ENCODE results near the gene GLIPR2. TPM values are rescaled to one million over a fixed set of nuclear protein-coding genes. Genes with fewer than 3 reads are reported as not detected.

GLIPR2 gene
- total RNA-seq, 4 donors from 2014 or later: 51.3 to 84.9 (median 59.6) TPM

- TF ChIP-seq POLR2A (IDR thresholded peaks at IDR 0.05; ENCODE audit: low read depth) (no peak), CTCF (IDR thresholded peaks at IDR 0.05) (no peak), EP300 (IDR thresholded peaks at IDR 0.05) (no peak), POLR2AphosphoS5 (IDR thresholded peaks at IDR 0.05) (no peak)
- DNase-seq (ENCODE audit: extremely low spot score): no peak
- 78% methylated on average over 10 of the region's 10 CpGs for WGBS
- H3K27me3 ChIP-seq: no peaks in the 10 kb centered on the region
- H3K4me1 ChIP-seq: peaks cover 38 to 80% (median 78%) of the 10 kb centered on the region in 4 donors
- H3K27ac ChIP-seq (replicated peaks in 1 of 4): peak overlapping the region; percentile 76 to 92 (median 88)
- intact Hi-C loops (cut with DNase I): no loop called here
- peaks cover 0 to 34% (median 9%) of the 10 kb centered on the region in 4 donors for H3K36me3 ChIP-seq
- no peaks in the 10 kb centered on the region for H3K9me3 ChIP-seq
- no peak overlapping the region for H3K4me3 ChIP-seq
Measured at GRCh38 chr9:36152741-36153438, 16.4 kb downstream of the GLIPR2 start.

- Histone ChIP-seq H3K27me3 (no peaks in the 10 kb centered on the region), H3K4me1 (peaks cover 34 to 80% (median 78%) of the 10 kb centered on the region in 4 donors), H3K27ac (replicated peaks in 1 of 4) (peak overlapping the region; percentile 76 to 92 (median 88)), H3K36me3 (peaks cover 0 to 34% (median 9%) of the 10 kb centered on the region in 4 donors), H3K9me3 (no peaks in the 10 kb centered on the region), H3K4me3 (no peak overlapping the region)
- intact Hi-C loops (cut with DNase I): no loop called here
- no peak for DNase-seq (ENCODE audit: extremely low spot score)
- WGBS: 67% methylated on average over 8 of the region's 9 CpGs
- TF ChIP-seq EP300 (IDR thresholded peaks at IDR 0.05): no peak
Measured at GRCh38 chr9:36153746-36154145, 17.2 kb downstream of the GLIPR2 start.

- Histone ChIP-seq H3K4me3 (peak overlapping the region in 1 of 4 donors; percentile 1), H3K36me3 (peaks cover 0 to 34% (median 9%) of the 10 kb centered on the region in 4 donors), H3K27ac (replicated peaks in 1 of 4) (peak overlapping the region; percentile 76 to 92 (median 88)), H3K27me3 (no peaks in the 10 kb centered on the region), H3K9me3 (no peaks in the 10 kb centered on the region), H3K4me1 (peaks cover 28 to 80% (median 78%) of the 10 kb centered on the region in 4 donors)
- intact Hi-C loops (cut with DNase I): no loop called here
- 11% methylated on average over 11 of the region's 11 CpGs for WGBS
- no peak for TF ChIP-seq EP300 (IDR thresholded peaks at IDR 0.05)
- TF ChIP-seq POLR2AphosphoS5 (IDR thresholded peaks at IDR 0.05): peak; percentile 54 to 64
- TF ChIP-seq POLR2A (IDR thresholded peaks at IDR 0.05; ENCODE audit: low read depth): no peak
- no peak for TF ChIP-seq CTCF (IDR thresholded peaks at IDR 0.05)
- no peak for DNase-seq (ENCODE audit: extremely low spot score)
Measured at GRCh38 chr9:36154331-36154952, 17.9 kb downstream of the GLIPR2 start.

GRCh38 chr9:36156116-36156515 lies 19.6 kb downstream of the GLIPR2 start:
- no peak overlapping the region for H3K4me3 ChIP-seq
- 93% methylated on average over 6 of the region's 6 CpGs for WGBS
- no peaks in the 10 kb centered on the region for H3K27me3 ChIP-seq
- H3K9me3 ChIP-seq: no peaks in the 10 kb centered on the region
- no peak for DNase-seq (ENCODE audit: extremely low spot score)
- H3K36me3 ChIP-seq: peaks cover 0 to 22% (median 7%) of the 10 kb centered on the region in 4 donors
- TF ChIP-seq POLR2AphosphoS5 (IDR thresholded peaks at IDR 0.05) (no peak), POLR2A (IDR thresholded peaks at IDR 0.05; ENCODE audit: low read depth) (no peak), CTCF (IDR thresholded peaks at IDR 0.05) (no peak), EP300 (IDR thresholded peaks at IDR 0.05) (no peak)
- peaks cover 22 to 78% (median 74%) of the 10 kb centered on the region in 4 donors for H3K4me1 ChIP-seq
- intact Hi-C loops (cut with DNase I): no loop called here
- peak overlapping the region; percentile 76 to 92 (median 88) for H3K27ac ChIP-seq (replicated peaks in 1 of 4)

GRCh38 chr9:36158122-36158521 lies 21.6 kb downstream of the GLIPR2 start:
- TF ChIP-seq EP300 (IDR thresholded peaks at IDR 0.05) (no peak), POLR2A (IDR thresholded peaks at IDR 0.05; ENCODE audit: low read depth) (no peak), CTCF (IDR thresholded peaks at IDR 0.05) (no peak), POLR2AphosphoS5 (IDR thresholded peaks at IDR 0.05) (no peak)
- no peak overlapping the region for H3K4me3 ChIP-seq
- H3K4me1 ChIP-seq: peaks cover 17 to 82% (median 76%) of the 10 kb centered on the region in 4 donors
- WGBS: 47% methylated on average over 2 of the region's 2 CpGs
- no peak for DNase-seq (ENCODE audit: extremely low spot score)
- intact Hi-C loops (cut with DNase I): no loop called here
- H3K27ac ChIP-seq (replicated peaks in 1 of 4): peak overlapping the region; percentile 65 to 87 (median 84)
- peaks cover 0 to 19% (median 3%) of the 10 kb centered on the region in 4 donors for H3K36me3 ChIP-seq
- no peaks in the 10 kb centered on the region for H3K27me3 ChIP-seq
- no peaks in the 10 kb centered on the region for H3K9me3 ChIP-seq
